Panc1 (cell line): ENCODE measurements around the gene HS3ST3A1. TPM values are rescaled to one million over a fixed set of nuclear protein-coding genes. Genes with fewer than 3 reads are reported as not detected.

Experiments used
- ATAC-seq: fragments of 200-7000 bp; cut with Tn5 transposase; 2 replicates; pipeline ENCODE4 v1.9.1; 2020; ENCODE audit warnings: mild to moderate bottlenecking, moderate library complexity
- BruUV-seq: library from RNA; stranded (reverse); fragments of 400-500 nt; replicated peaks from 2 replicates; lab custom pipeline; 2021; lab: Mats Ljungman, UMichigan
- CTCF ChIA-PET: fragments of 300-600 bp; sonication (Branson Sonifier 250); formaldehyde crosslinking; loops from one replicate; lab custom pipeline; 2022; ENCODE audit warnings: antibody characterized with exemption; lab: Charles Lee
- POLR2A ChIA-PET: fragments of 300-600 bp; sonication (Branson Sonifier 250); formaldehyde crosslinking; loops from one replicate; lab custom pipeline; 2022; ENCODE audit warnings: antibody characterized with exemption; lab: Charles Lee
- DNase-seq: peaks from one replicate; pipeline ENCODE4 v3.0.0-alpha.2; 2010; ENCODE audit warnings: low read depth, low spot score
- H3K27ac ChIP-seq: 2 replicates; pipeline ENCODE4 v1.5.1; 2011; ENCODE audit warnings: mild to moderate bottlenecking, low read length, inconsistent platforms
- H3K27me3 ChIP-seq: fragments of 200-500 bp; sonication (Bioruptor generic); 2 replicates; pipeline ENCODE4 v1.6.0; 2014; ENCODE audit warnings: low read length, inconsistent platforms; ENCODE audit not compliant: control insufficient read depth, insufficient read depth
- H3K36me3 ChIP-seq: fragments of 200-500 bp; sonication (Bioruptor generic); 2 replicates; pipeline ENCODE4 v1.5.1; 2014; ENCODE audit warnings: inconsistent platforms, mild to moderate bottlenecking, low read length, moderate library complexity; ENCODE audit not compliant: control insufficient read depth, insufficient read depth
- H3K4me1 ChIP-seq: 2 replicates; pipeline ENCODE4 v1.5.1; 2011; ENCODE audit warnings: inconsistent platforms, mild to moderate bottlenecking, low read length, moderate library complexity; ENCODE audit not compliant: control insufficient read depth, insufficient read depth
- H3K4me3 ChIP-seq, 2 experiments: 2 replicates each; pipeline ENCODE4 v1.5.1; 2011 to 2012; ENCODE audit warnings: low read depth in 2 of 2, low read length in 2 of 2, mild to moderate bottlenecking in 2 of 2, inconsistent platforms in 1 of 2, moderate library complexity in 1 of 2
- H3K9me3 ChIP-seq: fragments of 200-500 bp; sonication (Bioruptor generic); 2 replicates; pipeline ENCODE4 v1.5.1; 2014; ENCODE audit warnings: low read depth, mild to moderate bottlenecking, inconsistent platforms, low read length, moderate library complexity; ENCODE audit not compliant: control insufficient read depth, insufficient read depth
- CTCF ChIP-seq: fragments of 450-650 bp; IDR thresholded peaks from 2 replicates; pipeline ENCODE4 v1.5.1; 2017; ENCODE audit warnings: mild to moderate bottlenecking
- POLR2AphosphoS5 ChIP-seq: IDR thresholded peaks from 2 replicates; pipeline ENCODE4 v1.6.1; 2012; ENCODE audit warnings: mild to moderate bottlenecking, low read depth, low read length, moderate library complexity
- REST ChIP-seq, 2 experiments: IDR thresholded peaks; 2 replicates each; pipeline ENCODE4 v1.6.1; 2011 to 2012; ENCODE audit warnings: low read depth in 2 of 2, control low read depth in 1 of 2, low read length in 1 of 2, mild to moderate bottlenecking in 1 of 2, moderate library complexity in 1 of 2; ENCODE audit not compliant: insufficient read depth in 1 of 2
- SIN3A ChIP-seq: IDR thresholded peaks from 2 replicates; pipeline ENCODE4 v1.6.1; 2012; ENCODE audit warnings: low read depth, mild to moderate bottlenecking, low read length, moderate library complexity, borderline replicate concordance; ENCODE audit not compliant: insufficient read depth
- TCF7L2 ChIP-seq: IDR thresholded peaks from 2 replicates; pipeline ENCODE4 v1.6.1; 2011; ENCODE audit warnings: mild to moderate bottlenecking, low read depth, low read length, inconsistent platforms
- in situ Hi-C: cut with HindIII; loops from 2 replicates; pipeline ENCODE4 v1.10.0; 2016; ENCODE audit warnings: low sequenced_read_pairs, low pct_unique_long_range_greater_than_20kb
- intact Hi-C: fragments of 100-400 bp; cut with micrococcal nuclease; formaldehyde crosslinking; loops from one replicate; pipeline ENCODE4 v1.10.0; 2022; ENCODE audit not compliant: unreplicated experiment
- total RNA-seq: library from RNA; stranded (reverse); gene quantifications from one replicate; pipeline ENCODE4 v1.2.1, GENCODE V29; 2021; ENCODE audit not compliant: unreplicated experiment

The HS3ST3A1 gene
- total RNA-seq, 1 experiment from 2014 or later, result 0.31 TPM

- intact Hi-C loops (no loop called here), in situ Hi-C loops (no loop called here)
- H3K27me3 ChIP-seq, result no peaks in the 10 kb centered on the region
- DNase-seq, result no peak
- no peak for ATAC-seq
- BruUV-seq, result no TSS peak
- no peaks in the 10 kb centered on the region for H3K36me3 ChIP-seq
- no peak for TF ChIP-seq SIN3A
- TF ChIP-seq REST (IDR thresholded peaks at IDR 0.05; ENCODE audit: insufficient read depth in 1 of 2, low read depth in 2 of 2, low read length in 1 of 2), result no peak
- TF ChIP-seq CTCF, result no peak
- TF ChIP-seq TCF7L2, result no peak
- no peak for TF ChIP-seq POLR2AphosphoS5
- H3K4me3 ChIP-seq, result no peak overlapping the region
- H3K4me1 ChIP-seq, result no peaks in the 10 kb centered on the region
- H3K27ac ChIP-seq, result no peak overlapping the region
- no peaks in the 10 kb centered on the region for H3K9me3 ChIP-seq
- POLR2A ChIA-PET, result no interaction called here
- CTCF ChIA-PET, result no interaction called here
Observed at GRCh38 chr17:13521784-13522183, 79.9 kb downstream of the HS3ST3A1 start.

- intact Hi-C loops, result no loop called here
- TF ChIP-seq CTCF, result no peak
- no peak for TF ChIP-seq TCF7L2
- TF ChIP-seq REST (IDR thresholded peaks at IDR 0.05; ENCODE audit: insufficient read depth in 1 of 2, low read depth in 2 of 2, low read length in 1 of 2), result no peak
- TF ChIP-seq POLR2AphosphoS5, result no peak
- TF ChIP-seq SIN3A, result no peak
- H3K9me3 ChIP-seq, result no peaks in the 10 kb centered on the region
- no peak for DNase-seq
- no TSS peak for BruUV-seq
- ChIA-PET POLR2A (no interaction called here), CTCF (no interaction called here)
- H3K27me3 ChIP-seq, result no peaks in the 10 kb centered on the region
- H3K4me3 ChIP-seq, result no peak overlapping the region
- no peaks in the 10 kb centered on the region for H3K4me1 ChIP-seq
- no peak for ATAC-seq
- H3K36me3 ChIP-seq, result no peaks in the 10 kb centered on the region
- no peak overlapping the region for H3K27ac ChIP-seq
- in situ Hi-C loops, result no loop called here
Observed at GRCh38 chr17:13520899-13521572, 80.7 kb downstream of the HS3ST3A1 start.
